ENCODE results near the gene XCL1.
"Not testable (repeated sequence)": the region's sequence is repeated elsewhere in the genome, so short reads cannot be mapped to it uniquely, and the experiment has no call there.

XCL1 gene

DNA sequence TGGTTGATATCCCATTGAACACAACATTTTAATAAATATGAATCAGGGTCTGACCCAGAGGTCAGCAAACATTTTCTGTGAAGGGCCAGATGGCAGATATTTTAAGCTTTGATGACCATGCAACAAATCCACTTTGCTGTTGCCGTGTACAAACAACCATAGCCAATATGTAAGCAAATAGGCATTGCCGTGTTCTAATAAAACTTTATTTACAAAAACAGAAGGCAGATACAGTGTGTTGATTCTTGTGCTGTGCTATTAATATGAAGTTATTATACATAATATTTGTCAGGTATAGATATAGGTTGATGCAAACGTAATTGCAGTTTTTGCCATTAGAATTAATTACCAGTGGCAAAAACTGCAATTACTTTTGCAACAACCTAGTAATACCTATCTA, 8.8 kb upstream of the XCL1 start:
- DNase-seq (ENCODE audit: low spot score): no peak

- DNase-seq (ENCODE audit: low spot score): no peak
These were observed 8.1 kb upstream of the XCL1 start for GRCh38 chr1:168568346-168568745.

- no peak for DNase-seq (ENCODE audit: low spot score)
These were observed 5.8 kb upstream of the XCL1 start for GRCh38 chr1:168570652-168571051.

- no peak for DNase-seq (ENCODE audit: low spot score)
These were observed 3.8 kb upstream of the XCL1 start for GRCh38 chr1:168572633-168573032.

DNA sequence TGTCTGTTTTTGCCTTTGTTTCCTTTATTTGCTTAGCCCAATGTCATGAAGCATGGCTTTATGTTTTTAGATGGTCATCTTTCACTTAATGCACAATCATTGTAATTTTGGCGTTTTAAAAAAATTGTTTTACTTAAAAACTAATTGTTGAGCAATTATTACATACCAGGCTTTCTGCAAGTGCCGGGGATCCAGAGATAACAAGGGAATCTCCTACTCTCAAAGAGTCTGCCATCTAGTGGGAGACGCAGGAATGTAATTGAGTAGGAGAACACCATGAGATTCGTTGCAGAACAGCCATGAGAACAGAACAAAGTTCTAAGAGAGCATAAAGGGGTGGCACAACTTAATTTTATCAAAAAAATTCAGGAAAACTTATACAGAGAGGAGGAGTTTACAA, 2.2 kb upstream of the XCL1 start:
- not testable (repeated sequence) for DNase-seq (ENCODE audit: low spot score)

DNA sequence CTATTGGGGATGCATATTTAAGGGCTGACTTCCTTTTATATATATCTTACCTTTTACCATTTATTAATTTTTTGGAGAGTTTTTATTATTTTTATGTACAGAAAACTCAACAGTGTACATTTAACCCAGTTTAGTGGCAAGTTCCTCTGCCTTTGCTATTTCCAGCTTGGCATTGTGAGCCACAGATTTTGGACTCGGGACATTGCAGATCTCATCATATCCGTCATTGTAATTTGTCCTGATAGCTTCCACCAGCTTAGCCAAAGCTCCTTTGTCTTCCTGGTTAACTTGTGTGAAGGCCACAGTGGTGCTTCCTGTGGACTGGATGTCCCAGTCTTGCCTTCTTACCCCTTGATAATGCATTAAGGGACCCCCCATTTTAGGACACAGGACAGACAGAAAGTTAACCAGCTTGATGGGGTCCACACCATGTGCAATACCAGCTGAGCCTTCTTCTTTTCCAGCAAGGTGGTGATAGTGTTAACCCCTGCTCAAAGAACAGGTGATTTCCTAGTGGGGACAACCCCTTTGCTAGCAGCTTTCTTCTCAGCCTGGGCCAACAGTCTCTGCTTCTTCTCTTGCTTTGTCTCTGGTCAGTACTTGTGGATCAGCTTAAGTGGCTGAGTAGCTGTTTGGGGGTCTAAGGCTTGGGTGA, 2.3 kb downstream of the XCL1 start:
- not testable (repeated sequence) for DNase-seq (ENCODE audit: low spot score)

- not testable (repeated sequence) for DNase-seq (ENCODE audit: low spot score)
These were observed 3.9 kb downstream of the XCL1 start for GRCh38 chr1:168580290-168580689.

DNA sequence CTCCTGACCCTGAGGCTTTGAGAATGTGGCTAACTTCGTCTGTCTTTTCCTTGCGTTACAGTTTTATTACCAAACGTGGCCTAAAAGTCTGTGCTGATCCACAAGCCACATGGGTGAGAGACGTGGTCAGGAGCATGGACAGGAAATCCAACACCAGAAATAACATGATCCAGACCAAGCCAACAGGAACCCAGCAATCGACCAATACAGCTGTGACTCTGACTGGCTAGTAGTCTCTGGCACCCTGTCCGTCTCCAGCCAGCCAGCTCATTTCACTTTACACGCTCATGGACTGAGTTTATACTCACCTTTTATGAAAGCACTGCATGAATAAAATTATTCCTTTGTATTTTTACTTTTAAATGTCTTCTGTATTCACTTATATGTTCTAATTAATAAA, 4.6 kb downstream of the XCL1 start:
- DNase-seq (ENCODE audit: low spot score): not testable (repeated sequence)

DNA sequence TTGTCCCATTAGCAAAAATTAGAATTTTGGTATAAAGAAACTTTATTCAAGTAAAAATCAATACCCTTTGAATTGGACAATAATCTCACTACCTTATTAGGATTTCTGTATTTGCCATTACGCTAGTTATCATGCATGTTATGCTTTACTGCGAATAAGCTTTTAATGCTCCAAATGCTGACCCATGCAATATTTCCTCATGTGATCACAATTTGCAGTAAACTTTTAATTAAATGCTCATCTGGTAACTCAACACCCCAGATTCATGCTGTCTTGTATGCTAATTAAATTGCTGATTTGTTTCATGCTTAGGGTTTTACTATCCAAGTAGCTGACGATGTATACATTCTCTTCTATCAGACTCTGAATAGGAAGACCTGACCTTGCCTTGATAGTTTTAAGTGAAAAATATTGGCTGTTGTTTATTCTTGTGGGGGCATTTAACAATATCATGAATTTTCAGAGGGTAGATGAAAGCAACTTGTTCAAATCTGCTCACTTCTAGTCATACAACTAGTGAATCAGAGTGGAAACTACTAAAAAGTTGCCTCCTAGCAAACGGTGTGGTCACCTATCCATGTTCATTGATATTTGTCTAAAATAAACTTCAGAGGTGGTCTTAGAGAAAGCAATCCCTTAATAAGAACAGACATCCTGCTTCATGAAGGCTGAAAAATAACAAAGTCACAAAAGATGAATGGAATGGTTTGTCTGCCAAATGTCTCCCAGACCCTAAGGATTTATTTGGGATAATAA, 5.6 kb downstream of the XCL1 start:
- no peak for DNase-seq (ENCODE audit: low spot score)

DNA sequence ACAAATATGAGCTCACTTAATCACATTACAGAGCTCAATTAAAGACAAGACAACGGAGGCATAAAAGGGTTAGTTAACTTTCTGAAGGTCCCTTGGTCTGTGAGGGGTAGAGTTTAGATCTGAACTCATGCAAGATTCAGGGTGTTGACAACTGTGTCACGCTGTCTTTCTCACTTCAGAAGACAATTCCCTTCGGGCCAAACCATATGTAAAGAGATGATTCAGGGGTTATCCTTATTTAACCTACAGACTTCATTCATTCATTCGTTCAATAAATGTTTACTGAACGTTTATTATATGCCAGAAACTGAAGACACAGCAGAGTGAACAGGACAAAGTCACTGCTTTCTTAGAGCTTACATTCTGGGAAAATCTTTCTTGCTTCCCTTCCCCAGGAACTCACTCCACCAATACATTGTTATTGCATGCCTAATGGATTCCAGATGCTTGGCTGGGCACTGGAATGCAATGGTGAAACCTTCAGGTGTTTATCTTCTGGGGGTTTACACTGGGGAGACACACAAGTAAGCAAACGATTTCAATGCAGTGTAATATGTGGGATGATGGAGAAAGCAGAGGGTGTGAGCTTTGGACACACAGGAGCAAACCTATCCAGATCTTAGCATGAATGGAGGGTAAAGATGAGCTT, 6.4 kb downstream of the XCL1 start:
- DNase-seq (ENCODE audit: low spot score): no peak

GRCh38 chr1:168583571-168583970, 7.2 kb downstream of the XCL1 start:
- DNase-seq (ENCODE audit: low spot score): no peak

DNA sequence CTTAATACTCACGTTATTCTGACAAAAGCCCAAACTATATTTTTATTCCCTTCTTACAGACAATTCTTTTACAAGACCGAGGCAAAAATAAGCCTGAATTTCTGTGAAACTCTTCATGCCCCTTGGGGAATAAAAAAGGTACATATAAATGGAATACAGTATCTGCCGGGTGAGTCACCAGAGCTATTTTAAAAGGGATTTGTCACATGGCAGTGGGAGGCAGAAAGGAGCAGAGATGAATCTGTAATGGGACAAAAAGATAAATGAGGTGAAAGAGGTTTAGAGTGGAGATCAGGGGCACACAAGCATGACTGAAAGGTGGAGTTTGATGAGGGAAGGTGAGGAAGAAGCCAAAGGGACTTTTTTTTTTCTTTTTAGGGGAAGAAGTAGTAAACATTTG, 8.8 kb downstream of the XCL1 start:
- no peak for DNase-seq (ENCODE audit: low spot score)

DNA sequence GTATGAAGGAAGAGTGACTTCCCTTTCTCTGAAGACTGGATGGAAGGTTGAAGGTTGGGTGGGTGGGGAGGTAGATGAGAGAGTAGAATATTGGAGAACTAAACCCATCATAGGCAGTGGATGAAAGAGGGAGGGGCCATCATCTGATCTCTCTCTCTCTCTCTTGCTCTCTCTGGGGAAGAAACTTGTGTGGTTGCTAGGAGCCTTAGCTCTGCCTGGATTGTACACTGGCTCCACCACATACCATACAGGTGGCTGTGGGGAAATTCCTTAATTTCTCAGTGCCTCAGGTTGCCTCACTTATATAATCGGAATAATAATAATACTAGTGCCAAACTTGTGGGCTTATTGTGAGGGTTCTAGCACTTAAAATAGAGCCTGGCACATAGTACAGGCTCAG, 9.5 kb downstream of the XCL1 start:
- no peak for DNase-seq (ENCODE audit: low spot score)

DNA sequence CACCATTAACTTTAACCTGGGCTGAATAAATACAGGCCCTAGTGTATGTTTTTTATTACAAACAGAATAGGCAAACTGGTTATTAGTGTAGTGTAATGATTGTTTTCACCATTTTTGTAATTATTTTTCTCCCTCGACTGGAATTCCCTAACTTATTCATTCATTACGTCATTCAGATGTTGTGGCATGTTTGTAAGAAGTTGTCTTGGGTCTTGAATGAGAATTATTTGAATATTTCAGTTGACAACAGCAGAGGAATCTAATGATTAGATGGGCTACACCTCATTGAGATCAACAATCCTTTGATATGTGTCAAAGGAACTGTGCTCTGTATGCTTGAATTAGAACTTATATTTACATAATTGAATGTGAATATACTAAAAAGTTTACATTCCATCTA, 12.8 kb downstream of the XCL1 start:
- DNase-seq (ENCODE audit: low spot score): no peak

GRCh38 chr1:168591066-168591465, 14.7 kb downstream of the XCL1 start:
- no peak for DNase-seq (ENCODE audit: low spot score)

DNA sequence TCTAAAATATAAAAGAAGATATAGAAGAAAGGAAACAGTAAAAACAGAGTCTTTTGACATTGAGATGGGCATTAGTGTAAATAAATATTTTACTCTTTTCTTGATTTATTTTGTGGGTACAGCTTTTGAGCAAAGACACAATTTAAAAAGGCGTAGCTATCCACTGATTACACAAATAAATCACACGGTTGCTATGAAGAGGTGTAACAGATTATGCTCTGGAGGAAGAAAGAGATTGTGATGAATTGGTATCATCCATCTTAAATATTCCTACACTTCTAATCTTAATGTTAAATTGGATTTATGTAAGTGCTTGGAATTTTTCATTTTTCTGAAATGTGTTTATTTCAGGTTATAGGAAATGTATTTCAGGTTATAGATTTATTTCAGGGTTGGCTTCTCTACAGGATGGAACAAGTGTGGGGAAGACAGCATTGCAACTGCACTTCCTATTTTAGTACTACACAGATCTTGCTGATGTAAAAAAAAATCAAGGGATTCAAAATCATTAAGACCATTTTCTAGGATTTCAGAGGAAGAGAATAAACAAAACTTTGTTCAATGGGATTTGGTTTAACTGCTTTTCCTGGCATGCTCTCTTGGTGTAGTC, 15.3 kb downstream of the XCL1 start:
- no peak for DNase-seq (ENCODE audit: low spot score)

GRCh38 chr1:168595403-168595802, 19.0 kb downstream of the XCL1 start:
- not testable (repeated sequence) for DNase-seq (ENCODE audit: low spot score)

DNA sequence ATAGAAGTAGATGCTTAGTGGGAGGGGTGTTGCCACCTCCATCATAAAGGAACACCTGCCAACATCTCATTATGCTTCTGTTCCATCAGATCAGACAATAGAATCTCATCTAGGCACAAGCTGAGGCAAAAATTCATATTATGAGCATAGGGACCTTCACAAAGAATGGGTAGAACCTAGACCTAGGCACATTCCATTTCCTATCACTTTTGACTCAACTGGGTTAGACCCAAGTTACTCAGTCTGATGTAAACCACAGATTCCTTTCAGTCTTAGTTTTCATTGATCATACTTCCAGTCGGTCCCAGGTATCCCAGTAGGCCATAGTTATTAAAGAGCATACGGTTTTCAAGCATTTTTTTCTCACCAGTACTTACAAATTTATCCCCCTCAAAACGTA, 21.7 kb downstream of the XCL1 start:
- DNase-seq (ENCODE audit: low spot score): no peak

DNA sequence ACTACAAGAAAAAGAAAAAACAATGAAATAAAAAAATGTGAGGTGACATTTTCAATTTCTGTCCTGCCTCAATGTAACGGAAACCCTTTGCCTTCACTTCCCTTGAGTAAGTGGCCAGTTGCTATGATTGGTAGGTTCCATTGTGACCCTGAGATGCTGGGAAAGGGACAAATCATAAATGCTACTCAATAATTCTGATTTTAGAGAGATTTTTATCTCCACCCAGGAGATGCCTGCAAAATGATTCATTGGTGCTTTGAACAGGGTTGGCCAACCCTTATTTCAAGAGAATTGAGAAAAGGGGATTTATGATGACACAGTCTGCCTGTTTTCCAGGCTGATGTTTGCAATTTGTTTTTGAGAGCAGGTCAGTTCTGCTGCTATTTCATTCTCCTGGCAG, 22.5 kb downstream of the XCL1 start:
- DNase-seq (ENCODE audit: low spot score): no peak

- peak; percentile 15 for DNase-seq (ENCODE audit: low spot score)
These were observed 23.2 kb downstream of the XCL1 start for GRCh38 chr1:168599641-168600040.

DNA sequence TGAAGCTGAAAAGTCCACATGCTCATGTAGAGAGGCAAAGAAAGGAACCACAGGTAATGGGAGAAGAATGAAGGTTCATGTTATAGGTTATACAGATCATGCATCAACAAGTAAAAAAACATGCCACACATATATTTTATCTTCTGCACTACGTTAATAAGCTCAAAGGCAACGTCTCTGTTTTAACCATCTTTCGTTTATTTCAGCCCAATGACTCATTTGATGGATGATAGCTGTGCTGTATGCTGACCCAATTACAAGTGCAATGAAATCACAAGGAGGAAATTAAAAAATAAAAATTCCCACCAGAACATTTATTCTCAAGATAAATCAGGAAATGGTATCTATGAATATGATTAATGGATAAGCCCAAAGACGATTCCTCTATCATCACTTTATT, 24.6 kb downstream of the XCL1 start:
- DNase-seq (ENCODE audit: low spot score): no peak

- peak; percentile 60 for DNase-seq (ENCODE audit: low spot score)
These were observed 27.2 kb downstream of the XCL1 start for GRCh38 chr1:168603501-168604110.

DNA sequence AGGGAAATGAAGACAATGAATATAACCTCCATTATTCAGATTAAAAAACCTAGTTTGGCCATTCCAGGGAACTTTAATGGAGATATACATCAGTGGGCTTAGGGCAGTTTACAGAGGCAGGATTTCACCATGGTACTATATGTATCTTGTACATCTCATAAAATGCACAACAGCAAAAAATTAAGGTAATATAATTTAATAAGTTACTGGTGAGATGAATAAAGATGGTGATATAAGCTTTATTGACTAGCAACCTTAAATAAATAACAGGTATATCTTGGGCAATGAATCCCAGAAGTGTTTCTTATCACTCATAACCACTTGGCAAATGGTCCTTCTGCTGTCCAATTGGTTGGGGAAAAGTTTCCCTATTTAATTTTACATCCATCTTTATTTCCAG, 29.0 kb downstream of the XCL1 start:
- DNase-seq (ENCODE audit: low spot score): no peak
